Measurements from ENCODE around the gene KLHDC7B.

Gene KLHDC7B

DNA sequence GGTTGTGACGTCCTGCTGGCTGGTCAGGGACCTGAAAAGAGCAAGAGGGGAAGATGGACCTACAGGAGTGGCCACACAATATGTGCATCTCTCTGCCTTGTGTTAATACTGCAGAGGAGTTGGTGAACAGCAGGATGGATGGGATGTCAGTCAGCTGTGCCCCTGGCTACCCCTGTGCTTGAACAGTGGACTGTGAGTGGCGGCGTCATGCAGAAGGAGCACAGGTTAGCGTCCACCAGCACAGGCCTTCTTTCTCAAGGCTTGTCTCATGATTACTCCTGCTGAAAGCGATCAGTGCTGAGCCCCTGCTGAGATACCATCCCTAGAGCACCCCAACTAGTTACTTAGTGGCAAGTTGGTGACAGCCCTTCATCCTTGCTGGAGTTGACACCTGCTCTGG is 40.7 kb downstream of the KLHDC7B start:
- no peak for DNase-seq (ENCODE audit: low read depth, low spot score)

GRCh38 chr22:50587407-50587806 is 41.7 kb downstream of the KLHDC7B start:
- DNase-seq (ENCODE audit: low read depth, low spot score): peak; percentile 59

- no peak for DNase-seq (ENCODE audit: low read depth, low spot score)
Observed at GRCh38 chr22:50595189-50595588, 49.5 kb downstream of the KLHDC7B start.

DNA sequence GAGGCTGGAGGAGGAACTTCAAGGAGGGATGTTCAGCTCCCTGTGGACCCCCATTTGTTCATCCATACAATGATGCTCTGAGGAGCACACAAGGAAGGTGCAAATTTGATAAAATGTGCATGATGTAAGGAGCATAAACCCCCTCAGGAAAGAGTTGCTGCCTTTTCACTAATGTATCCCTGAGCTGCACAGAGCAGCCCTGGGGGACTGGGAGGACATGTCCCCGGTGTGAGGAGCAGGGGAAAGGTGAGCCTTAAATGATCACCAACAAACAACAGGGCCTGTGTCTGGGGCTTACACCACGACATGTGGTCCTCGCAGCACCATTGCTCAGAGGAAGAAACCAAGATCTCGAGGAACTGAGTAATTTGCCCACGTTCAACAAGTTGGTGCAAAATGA is 51.4 kb downstream of the KLHDC7B start:
- DNase-seq (ENCODE audit: low read depth, low spot score): no peak

DNA sequence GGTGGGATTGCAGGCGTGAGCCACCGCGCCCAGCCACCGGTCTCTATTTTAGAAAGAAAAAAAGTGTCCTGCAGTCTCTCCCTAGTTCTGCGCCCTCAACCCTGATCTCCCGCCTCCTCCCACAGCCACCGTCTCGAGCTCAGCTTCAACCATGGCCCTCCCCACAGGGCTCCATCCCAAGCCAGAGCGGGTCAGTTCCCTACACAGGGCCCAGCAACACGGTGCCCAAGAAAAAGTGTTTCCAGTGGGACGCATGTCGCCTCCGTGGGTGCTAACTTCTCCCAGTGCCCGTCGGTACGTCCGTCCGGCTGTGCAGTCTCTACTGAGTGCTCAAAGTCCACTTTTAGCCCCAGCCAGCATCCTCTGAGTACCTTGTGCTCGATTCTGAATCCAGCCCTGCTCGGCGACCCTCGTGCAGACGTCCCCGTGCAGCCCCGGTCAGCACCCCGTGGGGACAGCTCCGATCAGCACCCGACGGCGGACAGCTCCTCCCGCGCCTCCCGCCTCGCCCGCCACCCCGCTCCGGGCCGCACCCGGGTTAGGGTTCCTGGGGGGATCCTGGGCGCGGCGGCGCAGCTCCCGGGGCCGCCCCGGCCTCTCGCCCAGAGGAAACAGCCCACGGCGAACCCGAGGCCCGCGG is 54.2 kb downstream of the KLHDC7B start:
- peak; percentile 70 for DNase-seq (ENCODE audit: low read depth, low spot score)

- no peak for DNase-seq (ENCODE audit: low read depth, low spot score)
Observed at GRCh38 chr22:50600538-50600937, 54.8 kb downstream of the KLHDC7B start, which contains the start of gene MAPK8IP2. TSS of gene MAPK8IP2 (plus strand) at chr22:50600793. CDS start at chr22:50600819, 26 bp downstream.
